Adipocyte (in vitro differentiated cells): ENCODE results near the gene CSNK1A1.
"Not testable (repeated sequence)": the region's sequence is repeated elsewhere in the genome, so short reads cannot be mapped to it uniquely, and the experiment has no call there.

Experiments used
- DNase-seq: peaks from one replicate; pipeline ENCODE4 v3.0.0-alpha.2; 2015; ENCODE audit warnings: low read depth
- H3K27me3 ChIP-seq: replicated peaks from 2 replicates; pipeline ENCODE4 v1.7.0; 2013; ENCODE audit warnings: mild to moderate bottlenecking, low read length, moderate library complexity; ENCODE audit not compliant: control insufficient read depth, insufficient read depth
- H3K36me3 ChIP-seq: 2 replicates; pipeline ENCODE4 v1.7.0; 2013; ENCODE audit warnings: low read length, mild to moderate bottlenecking, moderate library complexity; ENCODE audit not compliant: control insufficient read depth, insufficient read depth, severe bottlenecking
- H3K4me1 ChIP-seq: 2 replicates; pipeline ENCODE4 v1.7.0; 2013; ENCODE audit warnings: mild to moderate bottlenecking, low read length, moderate library complexity; ENCODE audit not compliant: control insufficient read depth, insufficient read depth
- H3K4me3 ChIP-seq: 2 replicates; pipeline ENCODE4 v1.7.0; 2013; ENCODE audit warnings: mild to moderate bottlenecking, low read length, moderate library complexity
- H3K9ac ChIP-seq: 2 replicates; pipeline ENCODE4 v1.7.0; 2013; ENCODE audit warnings: mild to moderate bottlenecking, low read length, moderate library complexity
- H3K9me3 ChIP-seq: 2 replicates; pipeline ENCODE4 v1.7.0; 2013; ENCODE audit warnings: mild to moderate bottlenecking, low read length, moderate library complexity; ENCODE audit not compliant: control insufficient read depth

The CSNK1A1 gene

DNA sequence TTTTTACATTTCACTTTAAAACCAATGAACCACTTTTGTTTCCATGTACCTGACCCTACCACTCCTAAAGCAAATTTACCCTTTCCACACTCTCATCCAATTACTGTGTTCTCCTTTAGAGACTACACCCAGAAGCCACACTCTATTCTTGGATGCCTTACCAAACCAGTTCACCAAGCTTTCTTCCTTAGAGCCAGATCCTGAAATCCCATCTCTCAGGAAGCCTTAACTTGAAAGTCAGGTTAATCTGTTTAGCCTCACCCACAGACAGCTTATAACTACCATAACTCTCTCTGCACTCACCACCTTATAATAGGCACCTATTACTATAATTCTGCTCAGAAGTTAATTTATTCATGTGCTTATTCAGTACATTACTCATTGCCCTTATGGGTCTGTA is 4.3 kb downstream of the CSNK1A1 start:
- peaks cover 43% of the 10 kb centered on the region for H3K4me1 ChIP-seq

DNA sequence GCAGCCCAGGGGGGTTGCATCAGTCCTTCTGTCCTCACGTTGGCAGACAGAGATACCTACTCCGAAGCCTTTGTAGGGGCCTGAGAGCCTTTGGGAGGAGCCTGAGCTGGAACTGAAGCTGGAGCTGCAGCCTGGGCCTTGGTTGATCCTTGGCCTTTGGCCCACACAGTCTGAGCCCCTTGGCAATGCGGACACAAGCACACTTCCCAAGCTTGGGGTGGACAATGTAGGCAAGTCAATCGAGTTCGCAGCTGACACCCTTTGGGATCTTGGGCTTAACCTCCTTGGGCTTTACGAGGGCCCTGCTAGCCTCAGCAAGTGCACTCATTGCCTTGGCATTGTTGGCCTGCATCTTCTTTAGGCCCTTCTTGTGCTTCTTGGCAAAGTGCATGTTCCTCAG is 5.9 kb downstream of the CSNK1A1 start:
- Histone ChIP-seq H3K4me3 (no peak overlapping the region), H3K9ac (no peak overlapping the region), H3K9me3 (no peaks in the 10 kb centered on the region), H3K27me3 (no peaks in the 10 kb centered on the region), H3K36me3 (peaks cover 60% of the 10 kb centered on the region), H3K4me1 (peaks cover 44% of the 10 kb centered on the region)
- no peak for DNase-seq

More for the DNA sequence above, 4.3 kb downstream of the CSNK1A1 start:
- Histone ChIP-seq H3K27me3 (no peaks in the 10 kb centered on the region), H3K4me3 (peak overlapping the region; percentile 99), H3K36me3 (peaks cover 49% of the 10 kb centered on the region), H3K9ac (peak overlapping the region; percentile 27), H3K9me3 (no peaks in the 10 kb centered on the region)
- DNase-seq, result no peak

DNA sequence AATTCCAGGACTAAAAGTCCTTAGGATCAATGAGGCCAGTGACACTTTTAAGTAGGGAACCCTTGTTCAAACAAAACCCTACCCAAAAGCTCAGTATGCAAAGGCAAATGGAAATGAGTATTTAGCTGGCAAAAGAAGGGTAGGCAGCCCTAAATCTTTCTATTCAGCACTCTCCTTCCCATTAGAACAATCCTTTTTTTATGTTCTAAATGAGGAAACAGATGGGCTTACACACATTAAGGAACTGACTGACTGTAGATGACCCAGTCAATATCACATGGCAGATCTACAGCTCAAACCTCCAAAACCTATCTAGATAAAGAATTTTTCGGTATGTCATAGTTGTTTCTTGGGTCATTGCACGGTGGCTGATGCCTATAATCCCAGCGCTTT is 7.2 kb downstream of the CSNK1A1 start:
- Histone ChIP-seq H3K9ac (no peak overlapping the region), H3K4me1 (peaks cover 55% of the 10 kb centered on the region), H3K27me3 (no peaks in the 10 kb centered on the region), H3K9me3 (no peaks in the 10 kb centered on the region), H3K36me3 (peaks cover 61% of the 10 kb centered on the region), H3K4me3 (no peak overlapping the region)
- DNase-seq, result no peak

DNA sequence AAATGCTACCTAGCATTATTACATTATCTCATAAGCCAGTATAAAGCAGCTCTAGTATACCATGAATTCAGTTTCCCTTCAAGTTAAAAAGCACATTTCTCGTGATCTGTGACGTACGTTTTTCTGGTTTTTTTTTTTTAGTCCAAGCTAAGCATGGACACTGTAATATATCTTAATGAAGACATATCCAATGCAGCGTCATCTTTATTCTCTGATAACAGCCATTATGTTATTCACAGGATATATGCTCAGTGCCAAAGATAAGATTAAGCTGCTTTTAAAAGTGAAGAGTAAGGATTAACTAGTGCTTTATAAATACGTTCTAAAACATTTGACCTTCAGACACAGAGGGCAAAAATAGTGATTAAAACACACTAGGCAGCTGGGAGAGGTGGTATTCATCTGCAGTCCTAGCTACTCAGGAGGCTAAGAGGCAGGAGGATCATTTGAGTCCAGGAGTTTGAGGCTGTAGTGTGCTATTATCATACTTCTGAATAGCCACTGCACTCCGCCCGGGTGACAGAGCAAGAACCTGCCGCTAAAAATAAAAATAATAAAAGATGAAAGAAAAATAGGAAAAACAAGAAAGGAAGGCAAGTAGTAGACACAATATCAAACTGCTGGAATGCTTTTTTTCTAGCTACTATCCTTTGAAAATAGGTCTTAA is 7.7 kb downstream of the CSNK1A1 start:
- H3K36me3 ChIP-seq, result peaks cover 62% of the 10 kb centered on the region
- DNase-seq, result no peak
- no peaks in the 10 kb centered on the region for H3K27me3 ChIP-seq
- H3K9ac ChIP-seq, result no peak overlapping the region
- no peaks in the 10 kb centered on the region for H3K9me3 ChIP-seq
- no peak overlapping the region for H3K4me3 ChIP-seq
- peaks cover 50% of the 10 kb centered on the region for H3K4me1 ChIP-seq

DNA sequence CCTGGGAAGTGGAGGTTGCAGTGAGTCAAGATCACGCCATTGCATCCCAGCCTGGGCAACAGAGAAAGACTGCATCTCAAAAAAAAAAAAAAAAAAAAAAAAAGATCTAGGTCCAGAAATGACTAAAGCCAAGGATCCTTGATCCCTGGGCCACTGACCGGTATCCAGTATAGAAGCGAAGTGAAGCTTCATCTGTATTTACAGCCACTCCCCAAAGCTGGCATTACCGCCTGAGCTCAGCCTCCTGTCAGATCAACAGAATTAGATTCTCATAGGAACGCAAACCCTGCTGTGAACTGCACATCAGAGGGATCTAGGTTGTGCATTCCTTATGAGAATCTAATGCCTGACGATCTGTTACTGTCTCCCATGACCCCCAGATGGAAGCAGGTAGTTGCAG is 9.3 kb downstream of the CSNK1A1 start:
- no peak overlapping the region for H3K4me3 ChIP-seq
- peaks cover 62% of the 10 kb centered on the region for H3K36me3 ChIP-seq
- H3K9ac ChIP-seq, result no peak overlapping the region
- DNase-seq, result no peak
- no peaks in the 10 kb centered on the region for H3K27me3 ChIP-seq
- H3K9me3 ChIP-seq, result no peaks in the 10 kb centered on the region
- peaks cover 41% of the 10 kb centered on the region for H3K4me1 ChIP-seq

DNA sequence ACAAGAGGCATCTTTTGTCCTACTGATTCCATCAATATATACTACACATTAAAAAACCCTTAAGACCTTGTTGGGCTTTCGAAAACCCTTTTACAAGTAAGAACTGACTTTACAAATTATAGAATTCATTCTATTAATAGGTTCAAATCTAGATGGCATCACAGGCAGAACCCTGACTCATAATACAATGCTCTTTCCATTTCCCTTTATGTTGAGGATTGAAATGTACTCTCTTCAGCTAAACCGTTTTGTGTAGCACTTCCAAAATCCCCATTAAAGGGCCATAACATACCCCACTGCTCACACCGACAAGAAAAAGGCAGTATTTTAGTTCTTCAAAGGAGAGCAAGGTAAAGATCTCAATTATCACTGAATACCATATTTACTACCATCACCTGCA is 11.2 kb downstream of the CSNK1A1 start:
- no peak overlapping the region for H3K9ac ChIP-seq
- H3K36me3 ChIP-seq, result peaks cover 65% of the 10 kb centered on the region
- no peaks in the 10 kb centered on the region for H3K27me3 ChIP-seq

DNA sequence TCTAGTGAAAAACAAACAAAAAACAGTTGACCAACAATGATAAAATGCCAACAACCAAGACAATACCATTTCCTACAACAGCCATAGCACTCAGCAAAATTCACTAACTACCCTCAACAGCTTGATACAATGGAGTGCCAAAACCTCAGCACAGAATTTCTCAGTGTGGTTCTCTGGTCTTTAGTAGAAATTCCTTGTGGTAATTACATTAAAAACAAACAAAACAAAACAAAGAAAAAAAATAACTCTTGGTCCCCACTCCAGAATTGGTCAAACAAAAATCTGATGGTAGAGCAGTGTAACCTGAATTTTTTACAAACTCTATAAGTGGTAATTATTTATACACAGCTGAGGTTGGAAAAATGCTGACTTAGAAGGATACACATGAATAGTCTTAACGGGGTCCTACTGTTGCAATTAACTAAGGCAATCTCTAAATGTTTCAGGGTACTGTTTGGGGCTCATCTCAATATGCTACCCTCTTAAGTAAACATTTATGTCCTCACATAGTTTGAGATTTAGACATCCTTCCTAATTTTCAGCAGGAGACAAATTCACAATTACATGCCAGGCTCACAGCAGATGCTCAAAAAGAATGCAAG is 13.8 kb downstream of the CSNK1A1 start:
- H3K9me3 ChIP-seq, result no peaks in the 10 kb centered on the region
- H3K4me3 ChIP-seq, result no peak overlapping the region
- no peak for DNase-seq
- no peak overlapping the region for H3K9ac ChIP-seq
- H3K36me3 ChIP-seq, result peaks cover 62% of the 10 kb centered on the region
- H3K27me3 ChIP-seq, result no peaks in the 10 kb centered on the region
- peaks cover 14% of the 10 kb centered on the region for H3K4me1 ChIP-seq

More for the DNA sequence above, 11.2 kb downstream of the CSNK1A1 start:
- peaks cover 30% of the 10 kb centered on the region for H3K4me1 ChIP-seq
- DNase-seq, result no peak
- no peak overlapping the region for H3K4me3 ChIP-seq
- H3K9me3 ChIP-seq, result no peaks in the 10 kb centered on the region

DNA sequence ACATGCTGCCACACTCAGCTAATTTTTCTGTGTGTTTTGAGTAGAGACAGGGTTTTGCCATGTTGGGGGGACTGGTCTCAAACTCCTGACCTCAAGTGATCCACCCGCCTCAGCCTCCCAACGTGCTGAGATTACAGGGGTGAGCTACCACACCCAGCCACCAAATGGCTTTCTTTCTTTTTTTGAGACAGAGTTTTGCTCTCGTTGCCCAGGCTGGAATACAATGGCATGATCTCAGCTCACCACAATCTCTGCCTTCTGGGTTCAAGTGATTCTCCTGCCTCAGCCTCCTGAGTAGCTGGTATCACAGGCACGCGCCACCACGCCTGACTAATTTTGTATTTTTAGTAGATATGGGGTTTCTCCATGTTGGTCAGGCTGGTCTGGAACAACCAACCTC is 15.5 kb downstream of the CSNK1A1 start:
- not testable (repeated sequence) for H3K9ac ChIP-seq, H3K4me3 ChIP-seq, DNase-seq, H3K27me3 ChIP-seq, H3K9me3 ChIP-seq
- Histone ChIP-seq H3K36me3 (peaks cover 65% of the 10 kb centered on the region), H3K4me1 (peaks cover 14% of the 10 kb centered on the region)

DNA sequence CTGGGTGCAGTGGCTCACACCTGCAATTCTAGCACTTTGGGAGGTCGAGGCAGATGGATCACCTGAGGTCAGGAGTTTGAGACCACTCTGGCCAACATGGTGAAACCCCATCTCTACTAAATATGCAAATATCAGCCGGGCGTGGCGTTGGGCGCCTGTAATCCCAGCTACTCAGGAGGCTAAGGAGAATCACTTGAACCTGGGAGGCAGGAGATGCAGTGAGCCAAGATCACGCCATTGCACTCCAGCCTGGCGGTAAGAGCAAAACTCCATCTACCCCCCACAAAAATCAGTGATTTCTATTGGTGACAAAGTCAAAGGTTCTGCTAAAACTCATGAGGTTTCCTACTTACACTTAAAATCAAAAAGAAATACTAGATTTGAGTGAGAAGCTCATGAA is 18.8 kb downstream of the CSNK1A1 start:
- Histone ChIP-seq H3K9me3 (no peaks in the 10 kb centered on the region), H3K9ac (no peak overlapping the region), H3K4me1 (peaks cover 26% of the 10 kb centered on the region), H3K27me3 (no peaks in the 10 kb centered on the region), H3K4me3 (no peak overlapping the region), H3K36me3 (peaks cover 57% of the 10 kb centered on the region)
- DNase-seq, result no peak

DNA sequence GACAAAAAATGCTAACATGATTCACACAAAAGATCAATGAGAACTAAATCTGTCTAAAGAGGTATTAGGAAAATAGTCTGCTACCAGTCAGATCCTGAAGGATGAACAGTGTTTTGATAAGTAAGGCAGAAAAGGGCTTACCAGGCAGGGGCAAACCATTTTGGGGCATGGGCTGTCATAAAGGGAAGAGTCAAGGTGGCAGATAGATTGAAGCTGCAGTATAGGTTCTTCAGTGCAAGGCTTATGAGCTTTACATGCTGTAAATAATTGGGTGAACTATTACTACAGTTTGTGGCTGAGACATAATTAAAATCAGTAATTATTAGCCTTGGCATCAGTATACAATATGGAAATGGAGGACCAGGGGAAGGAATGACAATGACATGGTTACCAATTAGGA is 21.8 kb downstream of the CSNK1A1 start:
- Histone ChIP-seq H3K36me3 (peaks cover 40% of the 10 kb centered on the region), H3K4me3 (no peak overlapping the region)

DNA sequence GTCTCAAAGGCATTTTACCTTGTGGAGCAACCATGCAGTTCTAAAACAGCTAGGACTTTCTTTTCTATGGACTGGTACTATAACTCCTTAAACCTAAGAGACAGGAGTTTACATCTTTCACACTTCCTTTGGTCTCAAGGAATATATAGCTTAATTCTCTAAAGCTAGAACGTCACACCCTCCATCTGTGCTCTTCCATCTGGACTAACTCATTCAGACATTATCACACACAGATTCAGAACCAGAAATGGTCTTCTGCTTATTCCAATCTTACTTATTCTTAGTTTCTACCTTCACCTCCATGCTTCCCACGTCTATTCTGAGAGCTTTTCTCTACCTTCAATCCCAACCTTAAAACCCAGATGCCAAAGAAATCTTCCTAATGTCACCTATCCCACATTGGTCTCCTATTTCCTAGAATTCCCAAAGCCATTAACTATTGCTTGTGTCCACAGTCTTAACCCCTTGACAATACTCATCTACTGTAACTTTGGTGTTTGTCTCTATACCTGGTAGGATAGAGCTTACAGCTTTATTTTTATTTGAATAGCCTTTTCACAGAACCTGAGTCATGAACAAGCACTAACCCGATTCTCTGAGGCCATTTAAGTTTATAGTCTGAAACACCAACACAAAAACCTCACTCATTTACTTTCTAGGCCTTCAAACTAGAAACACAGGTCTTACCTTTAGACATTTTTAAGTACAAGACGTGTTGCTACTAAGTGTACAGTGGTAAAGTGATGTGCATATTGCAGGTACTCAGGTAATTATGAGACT is 22.8 kb downstream of the CSNK1A1 start:
- peaks cover 60% of the 10 kb centered on the region for H3K4me1 ChIP-seq
- DNase-seq, result no peak
- H3K27me3 ChIP-seq, result no peaks in the 10 kb centered on the region
- H3K36me3 ChIP-seq, result peaks cover 43% of the 10 kb centered on the region
- H3K4me3 ChIP-seq, result no peak overlapping the region
- H3K9ac ChIP-seq, result no peak overlapping the region
- H3K9me3 ChIP-seq, result no peaks in the 10 kb centered on the region

More for the DNA sequence above, 21.8 kb downstream of the CSNK1A1 start:
- Histone ChIP-seq H3K27me3 (no peaks in the 10 kb centered on the region), H3K4me1 (peaks cover 54% of the 10 kb centered on the region), H3K9me3 (no peaks in the 10 kb centered on the region), H3K9ac (no peak overlapping the region)
- DNase-seq, result no peak
